NCI-H510A treated with DMSO at 0.1 percent for 48 hours (cell line): ENCODE measurements around the gene GLDC.
"Not testable (repeated sequence)": the region's sequence is repeated elsewhere in the genome, so short reads cannot be mapped to it uniquely, and the experiment has no call there.

ENCODE experiments used
- DNase-seq: peaks from one replicate; lab custom pipeline; 2025; lab: John Stamatoyannopoulos, UW

The GLDC gene

DNA sequence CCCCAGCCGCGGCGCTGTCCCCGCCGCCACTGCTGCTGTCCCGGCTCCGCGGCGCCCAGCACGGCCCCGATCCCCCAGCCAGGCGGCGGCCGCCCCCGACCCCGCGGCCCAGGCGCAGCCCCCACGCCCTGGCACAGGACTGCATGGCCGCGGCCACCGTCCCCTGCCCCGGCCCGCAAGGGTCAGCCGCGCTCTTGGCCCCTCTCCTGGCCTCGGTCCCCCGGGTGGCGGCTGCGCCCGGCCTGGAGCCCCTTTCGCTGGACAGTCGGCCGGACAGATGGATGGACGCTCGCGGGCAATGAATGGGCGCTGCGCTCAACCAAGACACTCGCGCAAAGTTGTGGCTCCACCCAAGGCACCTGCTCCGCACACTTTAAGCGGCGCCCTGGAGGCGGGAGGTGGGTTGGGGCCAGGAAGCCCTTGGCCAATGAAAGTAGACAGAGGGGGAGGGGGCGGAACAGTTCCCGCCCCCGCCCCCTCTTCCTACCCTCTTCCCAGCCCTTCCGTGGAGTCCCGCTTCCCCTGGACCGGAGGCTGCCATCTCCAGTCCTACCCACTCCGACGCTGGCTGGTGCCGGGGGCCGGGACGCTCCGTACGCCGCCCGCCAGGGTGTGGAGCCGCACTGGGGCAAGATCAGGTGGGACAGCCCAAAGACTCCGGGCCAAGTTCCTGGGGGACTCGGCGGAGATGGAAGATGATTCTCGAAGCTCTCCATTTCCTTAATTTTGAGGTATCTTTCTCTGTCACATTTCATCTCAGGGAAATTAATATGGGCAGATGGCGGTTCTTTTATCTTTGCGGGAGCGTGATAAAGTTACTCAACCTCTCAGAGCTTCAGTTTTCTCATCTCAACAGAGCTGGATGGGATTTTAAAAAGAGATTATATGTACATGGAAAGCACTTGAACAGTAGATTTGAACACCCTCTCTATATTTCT lies at the start of gene GLDC:
GLDC (minus strand) TSS at position 375 of the 938 bp plus-strand sequence; CDS start at position 145, 230 bp downstream.
- peak; percentile 57 for DNase-seq

- no peak for DNase-seq
Observed at GRCh38 chr9:6692881-6693361, 47.4 kb upstream of the GLDC start.

DNA sequence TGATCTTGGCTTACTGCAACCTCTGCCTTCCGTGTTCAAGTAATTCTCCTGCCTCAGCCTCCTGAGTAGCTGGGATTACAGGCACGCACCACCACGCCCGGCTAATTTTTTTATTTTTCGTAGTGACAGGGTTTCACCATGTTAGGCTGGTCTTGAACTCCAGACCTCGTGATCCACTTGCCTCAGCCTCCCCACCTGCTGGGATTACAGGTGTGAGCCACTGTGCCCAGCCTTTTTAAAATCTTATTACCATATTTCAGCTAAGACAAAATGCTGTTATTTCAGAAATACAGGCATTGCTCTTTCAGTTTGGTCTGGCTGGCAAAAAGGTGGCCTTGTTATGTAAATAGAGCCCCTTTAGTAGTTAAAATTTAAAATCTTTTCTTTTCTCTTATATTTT lies 46.9 kb upstream of the GLDC start:
- no peak for DNase-seq

GRCh38 chr9:6690675-6691070 lies 45.1 kb upstream of the GLDC start:
- not testable (repeated sequence) for DNase-seq

DNA sequence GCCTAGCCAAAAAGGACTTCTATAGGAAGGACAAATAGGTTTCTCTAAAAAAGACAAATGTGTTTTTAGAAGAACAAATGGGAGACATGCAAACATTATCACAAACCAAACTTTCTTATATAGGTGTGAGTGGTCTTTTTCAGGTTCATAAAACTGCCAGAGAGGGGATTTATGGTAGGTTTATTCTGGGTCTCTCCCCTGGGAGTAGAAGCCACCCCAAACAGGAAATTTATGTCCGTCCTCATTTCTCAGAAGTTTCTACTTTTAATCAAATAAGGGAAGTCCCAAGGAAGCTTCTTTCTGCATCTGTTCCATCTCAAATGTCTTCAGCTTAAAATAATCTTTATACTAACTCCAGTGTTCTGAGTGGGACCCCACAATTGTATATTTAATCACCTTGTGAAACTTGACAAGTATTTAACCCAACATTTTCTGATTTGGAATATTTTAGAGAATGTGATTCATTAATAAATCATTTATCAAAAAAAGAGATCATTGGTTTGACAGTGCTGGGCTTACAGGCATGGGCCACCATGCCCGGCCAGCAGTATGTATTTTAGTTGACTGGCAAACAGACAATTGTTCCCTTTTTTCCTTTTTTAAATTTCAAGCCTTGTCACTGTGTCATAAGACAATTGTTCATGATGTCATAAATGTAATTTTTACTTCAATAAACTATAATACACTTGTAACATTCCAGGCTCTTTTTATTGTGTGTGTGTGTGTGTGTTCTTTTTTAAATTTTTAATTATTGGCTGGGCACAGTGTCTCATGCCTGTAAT lies 44.6 kb upstream of the GLDC start:
- no peak for DNase-seq

GRCh38 chr9:6687180-6687579 lies 41.7 kb upstream of the GLDC start:
- no peak for DNase-seq

- DNase-seq, result no peak
Observed at GRCh38 chr9:6686396-6686795, 40.9 kb upstream of the GLDC start.

DNA sequence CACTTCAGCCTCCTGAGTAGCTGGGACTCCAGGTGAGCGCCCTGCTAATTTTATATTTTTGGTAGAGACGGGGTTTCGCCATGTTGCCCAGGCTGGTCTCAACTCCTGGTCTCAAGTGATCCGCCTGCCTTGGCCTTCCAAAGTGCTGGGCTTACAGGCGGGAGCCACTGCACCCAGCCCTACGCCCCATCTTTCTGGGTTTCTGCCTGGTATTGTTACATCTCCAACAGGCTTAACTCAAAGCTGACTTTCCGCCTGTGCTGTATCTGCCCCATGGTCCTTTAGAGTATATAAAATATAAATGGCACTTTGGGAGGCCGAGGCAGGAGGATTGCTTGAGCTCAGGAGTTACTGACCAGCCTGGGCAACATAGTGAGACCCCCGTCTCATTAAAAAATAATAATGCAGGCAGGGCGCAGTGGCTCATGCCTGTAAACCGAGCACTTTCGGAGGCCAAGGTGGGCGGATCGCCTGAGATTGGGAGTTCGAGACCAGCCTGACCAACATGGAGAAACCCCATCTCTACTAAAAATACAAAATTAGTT lies 36.5 kb upstream of the GLDC start:
- DNase-seq, result no peak

DNA sequence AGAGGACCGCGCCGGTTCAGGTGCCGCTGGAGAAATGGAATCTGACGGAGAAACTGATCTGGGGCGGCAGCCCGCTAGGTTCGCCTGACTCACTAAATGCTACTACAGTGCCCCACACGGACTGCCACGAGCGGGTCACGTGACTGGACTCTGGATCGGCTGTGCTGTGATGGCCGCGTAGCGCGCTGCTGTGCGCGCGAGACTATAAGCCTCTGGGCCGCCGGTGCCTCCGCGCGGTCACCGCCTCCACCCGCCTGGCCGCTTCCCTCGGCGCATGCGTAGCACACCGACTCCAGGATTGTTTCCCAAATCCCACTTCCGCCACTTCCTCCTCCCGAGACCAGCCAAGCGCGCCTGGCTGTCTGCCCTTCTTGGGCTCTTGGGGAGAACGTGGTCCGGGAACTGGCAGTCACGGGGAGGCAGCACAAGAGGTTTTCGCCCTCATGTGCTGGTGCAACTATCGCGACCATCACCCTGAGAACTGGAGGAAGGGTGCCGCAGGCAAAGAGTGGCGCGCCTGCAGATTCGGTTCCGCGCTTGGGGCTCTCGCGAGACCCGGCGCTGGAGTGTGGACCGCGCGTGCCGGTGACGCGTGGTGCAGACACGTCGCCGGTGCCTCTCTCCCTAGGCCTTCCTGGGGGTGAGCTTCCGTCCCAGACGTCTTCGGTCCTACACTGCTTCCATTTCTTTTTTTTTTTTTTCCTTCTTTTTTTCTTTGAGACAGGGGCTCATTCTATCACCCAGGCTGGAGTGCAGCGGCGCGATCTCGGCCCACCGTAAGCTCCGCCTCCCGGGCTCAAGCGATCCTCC lies 35.8 kb upstream of the GLDC start:
- peak; percentile 79 for DNase-seq

DNA sequence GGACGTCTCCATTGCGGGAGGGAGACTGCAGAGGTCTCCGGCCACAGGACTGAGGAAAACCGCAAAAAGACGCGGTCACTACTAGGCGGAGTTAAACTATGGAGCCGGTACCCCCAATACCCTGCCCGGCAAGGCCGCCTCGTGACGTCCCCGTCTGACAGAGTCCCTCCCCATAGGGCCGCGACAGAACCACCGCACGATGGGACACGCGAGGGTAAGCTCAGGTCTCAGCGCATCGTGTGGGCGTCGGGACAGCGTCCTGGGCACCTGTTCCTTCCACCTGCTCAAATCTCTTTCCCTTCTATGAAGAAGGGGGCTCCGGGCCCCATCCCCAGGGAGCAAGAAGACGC lies 35.2 kb upstream of the GLDC start:
- no peak for DNase-seq

DNA sequence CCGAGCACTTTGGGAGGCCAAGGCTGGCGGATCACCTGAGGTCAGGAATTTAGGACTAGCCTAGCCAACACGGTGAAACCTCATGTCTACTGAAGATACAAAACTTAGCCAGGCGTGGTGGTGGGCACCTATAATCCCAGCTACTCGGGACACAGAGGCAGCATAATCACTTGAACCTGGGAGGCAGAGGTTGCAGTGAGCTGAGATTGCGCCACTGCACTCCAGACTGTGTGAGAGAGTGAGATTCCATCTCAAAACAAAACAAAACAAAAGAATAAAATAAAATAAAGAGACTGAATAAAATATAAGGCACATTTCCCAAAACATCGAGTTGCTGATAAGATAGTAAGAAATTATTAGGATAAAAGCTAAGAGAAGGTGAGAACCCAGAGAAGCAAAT lies 32.3 kb upstream of the GLDC start:
- DNase-seq, result no peak

- no peak for DNase-seq
Observed at GRCh38 chr9:6676254-6676921, 30.9 kb upstream of the GLDC start.

- no peak for DNase-seq
Observed at GRCh38 chr9:6675268-6675667, 29.7 kb upstream of the GLDC start.

- no peak for DNase-seq
Observed at GRCh38 chr9:6673326-6674025, 27.9 kb upstream of the GLDC start.

- DNase-seq, result no peak
Observed at GRCh38 chr9:6672118-6672517, 26.6 kb upstream of the GLDC start.

DNA sequence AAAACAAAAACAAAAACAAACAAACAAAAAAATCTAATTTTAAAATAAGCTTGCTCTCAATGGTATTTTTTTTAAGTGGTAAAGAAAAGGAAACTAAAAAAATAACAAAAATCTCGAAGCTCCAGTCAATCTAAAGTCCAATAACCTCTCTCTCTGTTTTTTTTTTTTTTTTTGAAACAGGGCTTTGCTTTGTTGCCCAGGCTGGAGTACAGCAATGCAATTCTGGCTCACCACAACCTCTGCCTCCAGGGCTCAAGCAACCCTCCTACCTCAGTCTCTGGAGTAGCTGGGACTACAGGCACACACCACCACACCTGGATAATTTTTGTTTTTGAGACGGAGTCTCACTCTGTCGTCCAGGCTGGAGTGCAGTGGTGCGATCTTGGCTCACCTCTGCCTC lies 25.9 kb upstream of the GLDC start:
- DNase-seq, result no peak

DNA sequence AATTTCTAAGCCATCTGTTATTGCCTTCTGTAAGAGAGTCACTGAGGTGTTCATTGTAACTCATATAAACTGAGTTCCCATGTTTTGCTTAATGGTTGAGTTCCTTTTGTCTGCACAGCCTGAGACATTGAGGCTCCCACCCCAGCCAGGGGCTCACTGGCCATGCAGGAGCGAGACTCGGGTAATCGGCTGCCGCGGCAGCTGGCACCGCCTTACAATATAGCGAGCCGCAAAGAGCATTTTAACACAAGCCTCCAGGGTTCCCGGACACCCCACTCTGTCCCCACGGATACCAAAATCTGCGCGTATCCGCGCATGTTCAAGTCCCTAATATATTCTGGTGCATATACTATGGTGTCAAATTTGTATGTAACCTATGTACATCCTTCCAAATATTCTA lies 24.4 kb upstream of the GLDC start:
- DNase-seq, result no peak

GRCh38 chr9:6667633-6668280 lies 22.2 kb upstream of the GLDC start:
- DNase-seq, result no peak

DNA sequence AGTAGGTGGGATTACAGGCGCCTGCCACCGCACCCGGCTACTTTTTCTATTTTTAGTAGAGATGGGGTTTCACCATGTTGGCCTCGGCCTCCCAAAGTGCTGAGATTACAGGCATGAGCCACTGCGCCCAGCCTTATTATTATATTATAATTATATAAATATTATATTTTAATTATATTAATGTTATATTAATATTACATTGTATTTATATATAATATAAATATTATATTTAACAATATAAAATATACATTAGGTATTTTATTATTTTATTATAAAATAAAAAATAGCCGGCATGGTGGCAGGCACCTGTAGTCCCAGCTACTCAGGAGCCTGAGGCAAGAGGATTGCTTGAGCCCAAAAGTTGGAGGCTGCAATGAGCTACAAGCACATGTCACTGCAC lies 21.6 kb upstream of the GLDC start:
- no peak for DNase-seq

DNA sequence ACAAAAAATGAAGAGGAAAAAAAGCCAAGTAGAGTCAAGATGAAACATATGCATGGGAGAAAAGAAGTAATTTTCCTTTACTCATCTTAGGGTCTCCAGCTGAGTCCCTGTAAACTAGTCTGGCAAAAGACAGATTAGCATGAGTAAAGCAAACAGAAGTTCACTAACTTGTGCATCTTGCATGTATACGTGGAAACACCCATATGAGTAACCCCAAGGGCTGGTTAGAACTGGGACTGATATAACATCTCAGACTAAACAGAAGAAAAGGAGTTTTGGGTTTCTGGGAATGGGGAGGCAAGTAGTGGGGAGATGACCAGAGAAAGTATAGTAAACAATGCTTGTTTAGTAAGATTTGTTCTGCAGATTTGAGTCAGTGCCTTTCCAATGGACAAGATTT lies 20.1 kb upstream of the GLDC start:
- DNase-seq, result no peak
